NCI-H82 treated with DMSO at 0.1 percent for 48 hours (cell line): ENCODE data around the gene ATP1A1.

ENCODE experiments used
- DNase-seq: peaks from one replicate; lab custom pipeline; 2025; ENCODE audit not compliant: unreplicated experiment; lab: John Stamatoyannopoulos, UW

Gene ATP1A1

GRCh38 chr1:116389013-116389412, 16.0 kb downstream of the ATP1A1 start:
- DNase-seq, result no peak

DNA sequence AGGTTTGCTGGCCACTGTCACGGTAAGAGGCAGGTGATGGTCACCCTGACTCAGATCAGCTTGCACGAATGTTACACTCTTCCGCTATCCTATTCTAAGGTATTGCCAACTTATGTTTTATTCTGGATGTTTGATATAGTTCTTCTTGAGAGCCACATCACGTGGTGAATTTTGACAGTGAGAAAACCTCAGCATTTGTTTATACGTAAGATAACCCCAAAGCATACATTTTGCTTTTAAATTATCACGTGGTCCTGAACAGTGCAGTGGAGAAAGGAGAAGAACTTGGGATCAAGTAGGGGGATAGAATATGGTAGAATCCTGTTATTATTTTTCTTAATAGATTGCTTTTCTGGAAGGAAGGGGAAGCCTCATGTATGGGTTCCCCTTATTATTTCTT, 16.6 kb downstream of the ATP1A1 start:
- no peak for DNase-seq

- DNase-seq, result no peak
Measured at GRCh38 chr1:116390195-116390594, 17.2 kb downstream of the ATP1A1 start.

DNA sequence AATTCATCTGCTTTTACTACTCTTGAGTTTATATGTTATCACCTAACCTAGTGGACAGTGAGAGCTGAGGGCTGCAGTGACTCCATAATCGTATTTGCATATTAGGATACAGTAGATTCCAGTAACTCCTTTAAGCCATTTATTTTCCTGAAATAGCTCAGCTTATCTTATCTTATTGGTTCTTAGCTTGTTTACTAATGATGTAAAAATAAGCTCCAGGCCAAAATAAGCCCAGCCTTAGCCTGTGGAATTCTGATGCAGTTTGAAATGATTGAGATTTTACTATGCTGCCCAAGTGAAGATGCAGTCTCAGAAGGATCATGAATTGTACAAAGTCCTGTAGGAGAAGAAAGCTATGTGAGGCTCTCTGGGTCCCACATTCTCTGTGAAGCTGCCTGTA, 18.1 kb downstream of the ATP1A1 start:
- no peak for DNase-seq

- no peak for DNase-seq
Measured at GRCh38 chr1:116392717-116393404, 19.8 kb downstream of the ATP1A1 start.

- DNase-seq, result no peak
Measured at GRCh38 chr1:116393792-116394191, 20.7 kb downstream of the ATP1A1 start.

- no peak for DNase-seq
Measured at GRCh38 chr1:116394270-116394669, 21.2 kb downstream of the ATP1A1 start.

DNA sequence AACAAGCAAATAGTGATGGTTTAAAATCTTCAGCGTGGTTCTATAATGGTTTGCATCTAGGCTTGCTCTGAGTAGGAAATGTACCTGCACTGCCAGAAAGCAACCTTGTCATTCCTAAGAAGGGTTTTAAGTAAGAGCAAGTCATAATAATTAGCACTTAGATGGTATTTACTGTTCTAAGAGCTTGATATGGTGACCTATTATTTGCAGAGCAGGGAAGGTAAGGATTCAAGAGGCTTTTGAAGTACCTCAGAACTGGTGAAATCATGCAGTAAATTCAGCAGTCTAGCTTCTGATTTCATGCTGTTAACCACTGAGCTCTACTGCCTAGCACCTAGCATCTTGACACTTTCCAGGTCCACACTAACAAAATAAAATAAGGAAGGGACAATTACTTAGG, 23.7 kb downstream of the ATP1A1 start:
- DNase-seq, result no peak

GRCh38 chr1:116397728-116398127, 24.7 kb downstream of the ATP1A1 start:
- no peak for DNase-seq

- DNase-seq, result no peak
Measured at GRCh38 chr1:116400780-116401179, 27.7 kb downstream of the ATP1A1 start.

- no peak for DNase-seq
Measured at GRCh38 chr1:116401646-116402176, 28.7 kb downstream of the ATP1A1 start.

- no peak for DNase-seq
Measured at GRCh38 chr1:116402333-116402732, 29.3 kb downstream of the ATP1A1 start.

DNA sequence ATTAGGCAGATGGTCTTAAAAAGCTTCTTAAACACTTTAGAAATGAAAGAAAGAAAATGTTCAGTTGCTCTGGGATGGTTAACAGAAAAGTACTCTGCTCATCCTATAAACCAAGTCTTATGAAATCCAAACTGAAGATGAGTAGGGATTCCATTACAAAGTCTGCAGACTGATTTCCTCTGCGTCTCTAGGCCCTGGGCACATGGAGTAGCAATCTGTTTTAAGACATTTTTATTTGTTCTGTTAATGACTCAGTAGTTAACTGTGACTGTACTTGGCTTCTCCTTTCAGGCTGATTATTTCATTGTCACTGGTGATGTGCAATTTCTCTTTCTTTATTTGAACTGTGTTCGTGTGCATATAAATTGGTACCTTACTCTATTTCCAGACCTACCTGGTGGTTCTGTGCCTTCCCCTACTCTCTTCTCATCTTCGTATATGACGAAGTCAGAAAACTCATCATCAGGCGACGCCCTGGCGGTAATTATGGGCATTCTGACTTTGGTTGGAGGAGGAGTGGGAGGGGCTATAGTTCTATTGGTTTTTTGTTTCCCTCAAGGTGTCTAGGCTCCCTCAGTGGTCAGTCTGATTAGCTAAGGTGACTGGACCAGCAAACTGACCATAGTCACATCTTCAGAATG, 30.6 kb downstream of the ATP1A1 start:
- no peak for DNase-seq

GRCh38 chr1:116404699-116405098, 31.7 kb downstream of the ATP1A1 start:
- DNase-seq, result no peak

GRCh38 chr1:116405241-116406135, 32.4 kb downstream of the ATP1A1 start:
- DNase-seq, result no peak

GRCh38 chr1:116407033-116407432, 34.0 kb downstream of the ATP1A1 start:
- no peak for DNase-seq

GRCh38 chr1:116408193-116408592, 35.1 kb downstream of the ATP1A1 start:
- no peak for DNase-seq

DNA sequence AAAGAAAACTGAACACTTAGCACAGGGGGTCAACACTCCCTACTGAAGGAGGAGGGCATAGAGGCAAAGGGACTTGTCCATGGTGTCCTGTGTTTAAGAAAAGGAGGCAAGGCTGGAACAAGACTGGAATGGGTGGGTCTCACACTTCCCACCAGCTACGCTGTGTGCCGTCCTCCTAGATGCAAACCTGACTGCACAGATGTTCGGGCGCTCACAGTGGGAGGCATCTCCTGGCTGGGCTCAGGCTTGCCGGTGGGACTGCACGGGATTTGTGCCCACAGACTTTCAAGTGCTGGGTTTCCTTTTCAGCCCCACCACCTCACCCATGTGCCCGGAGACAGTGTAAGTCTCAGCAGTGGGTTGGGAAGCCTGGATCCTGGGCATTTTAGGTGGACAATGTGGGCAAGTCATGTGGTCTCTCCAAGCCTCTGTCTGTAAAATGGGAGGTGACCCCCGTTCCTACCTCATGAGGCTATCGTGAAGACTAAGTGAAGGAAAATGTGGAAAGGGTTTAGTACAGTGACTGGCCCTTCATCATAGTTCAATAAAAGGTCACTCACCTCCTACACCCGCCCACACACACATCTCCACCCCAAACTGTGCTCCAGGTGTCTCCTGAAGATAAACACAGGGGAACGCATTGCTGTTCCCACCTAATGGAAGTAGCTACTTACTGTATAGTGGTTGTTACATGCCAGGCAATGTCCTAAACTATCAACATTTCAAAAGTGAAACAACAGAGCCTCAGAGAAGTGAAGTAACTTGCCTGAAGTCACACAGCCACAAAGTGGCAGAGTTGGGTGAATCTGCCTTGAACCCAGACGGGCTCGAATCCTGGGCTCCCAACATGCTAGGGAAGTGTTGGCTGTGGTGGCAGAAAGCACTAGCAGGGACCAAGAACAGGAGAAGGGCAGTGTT, 36.0 kb downstream of the ATP1A1 start:
- DNase-seq, result no peak

DNA sequence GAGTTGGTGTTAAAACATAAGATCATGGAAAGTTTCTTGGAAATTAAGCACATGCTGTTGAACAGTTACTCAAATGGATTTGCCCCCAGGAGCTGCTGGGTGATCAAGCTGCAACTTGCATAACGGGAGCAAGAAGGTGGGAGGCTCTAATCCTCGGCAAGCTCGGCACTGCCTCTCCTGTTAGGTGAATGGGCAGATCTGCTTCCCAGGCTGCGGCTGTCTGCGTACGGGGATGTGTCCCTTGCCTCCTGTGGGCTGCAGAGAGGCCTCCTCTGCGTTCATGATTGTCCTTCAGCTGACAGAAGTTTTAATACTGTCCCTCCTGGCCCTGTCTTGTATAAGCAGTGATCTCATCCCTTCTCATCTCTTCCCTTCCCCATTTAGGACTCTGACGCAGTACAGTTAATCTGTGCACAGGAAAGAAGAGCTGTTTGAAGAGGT, 36.7 kb downstream of the ATP1A1 start:
- no peak for DNase-seq

- no peak for DNase-seq
Measured at GRCh38 chr1:116411784-116412479, 38.9 kb downstream of the ATP1A1 start.
